NCI-H1417 treated with DMSO at 0.1 percent for 48 hours (cell line): ENCODE results near the gene WDR81.
"Not testable (repeated sequence)": the region's sequence is repeated elsewhere in the genome, so short reads cannot be mapped to it uniquely, and the experiment has no call there.

Experiments
- DNase-seq: peaks from one replicate; lab custom pipeline; 2025; lab: John Stamatoyannopoulos, UW

Gene WDR81

DNA sequence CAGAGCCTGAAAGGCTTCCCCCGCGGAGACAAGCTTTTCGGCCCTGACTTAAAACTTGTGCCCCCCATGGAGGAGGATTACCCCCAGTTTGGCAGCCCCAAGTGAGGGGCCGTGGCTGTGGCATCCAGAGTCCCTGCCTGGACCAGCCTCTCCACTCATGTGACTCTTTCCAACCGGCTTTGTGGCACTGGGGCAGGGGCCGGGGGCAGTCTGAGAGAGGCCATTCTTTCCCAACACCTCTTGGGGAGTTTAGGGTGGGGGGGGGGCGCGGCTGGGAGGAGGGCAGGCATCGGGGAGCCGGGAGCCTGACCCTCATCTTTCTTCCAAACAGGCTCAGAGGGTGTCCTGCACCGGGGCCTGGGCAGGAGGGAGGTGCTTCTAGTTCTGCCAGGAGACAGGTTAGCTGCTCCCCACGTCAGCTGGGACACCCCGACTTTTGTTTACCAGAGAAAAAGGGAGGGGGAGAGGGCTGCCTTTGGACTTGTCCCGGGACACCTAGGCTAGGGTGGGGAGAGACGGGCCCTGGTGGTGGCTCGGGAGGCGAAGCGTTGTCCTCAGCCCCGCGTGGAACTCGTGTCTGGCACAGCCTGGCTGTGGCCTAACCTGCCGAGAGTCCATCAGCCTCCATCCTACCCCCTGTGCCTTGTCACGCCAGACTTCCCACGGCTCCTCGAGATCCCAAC is 30.1 kb downstream of the WDR81 start:
- no peak for DNase-seq

DNA sequence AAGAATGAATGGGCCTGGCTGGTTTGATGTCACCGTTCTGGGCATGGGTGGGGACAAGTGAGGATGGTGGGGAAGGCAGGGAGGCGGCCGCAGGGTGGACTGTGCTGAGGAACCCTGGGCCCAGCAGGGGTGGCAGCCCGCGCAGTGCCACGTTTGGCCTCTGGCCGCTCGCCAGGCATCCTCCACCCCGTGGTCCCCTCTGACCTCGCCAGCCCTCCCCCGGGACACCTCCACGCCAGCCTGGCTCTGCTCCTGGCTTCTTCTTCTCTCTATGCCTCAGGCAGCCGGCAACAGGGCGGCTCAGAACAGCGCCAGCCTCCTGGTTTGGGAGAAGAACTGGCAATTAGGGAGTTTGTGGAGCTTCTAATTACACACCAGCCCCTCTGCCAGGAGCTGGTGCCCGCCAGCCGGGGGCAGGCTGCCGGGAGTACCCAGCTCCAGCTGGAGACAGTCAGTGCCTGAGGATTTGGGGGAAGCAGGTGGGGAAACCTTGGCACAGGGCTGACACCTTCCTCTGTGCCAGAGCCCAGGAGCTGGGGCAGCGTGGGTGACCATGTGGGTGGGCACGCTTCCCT is 30.8 kb downstream of the WDR81 start:
- DNase-seq = no peak

DNA sequence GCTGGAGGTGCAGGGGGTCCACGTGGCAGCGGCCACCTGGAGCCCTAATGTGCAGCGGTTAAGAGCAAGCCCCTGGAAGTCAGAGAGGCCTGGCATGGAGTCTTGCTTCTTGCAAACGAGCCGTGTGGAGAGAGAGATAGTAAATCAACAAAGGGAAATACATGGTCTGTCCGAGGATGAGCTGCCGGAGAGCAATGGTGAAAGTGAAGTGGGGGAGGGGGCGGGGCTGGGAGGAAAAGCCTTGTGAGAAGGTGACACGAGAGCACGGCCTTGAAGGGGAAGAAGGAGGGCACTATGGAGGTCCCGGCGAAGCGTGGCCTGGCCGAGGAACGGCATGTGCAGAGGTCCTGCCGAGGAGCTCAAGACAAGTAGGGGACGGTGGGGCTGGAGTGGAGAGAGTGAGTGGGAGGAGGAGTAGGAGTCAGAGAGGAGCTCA is 31.3 kb downstream of the WDR81 start:
- DNase-seq = no peak

DNA sequence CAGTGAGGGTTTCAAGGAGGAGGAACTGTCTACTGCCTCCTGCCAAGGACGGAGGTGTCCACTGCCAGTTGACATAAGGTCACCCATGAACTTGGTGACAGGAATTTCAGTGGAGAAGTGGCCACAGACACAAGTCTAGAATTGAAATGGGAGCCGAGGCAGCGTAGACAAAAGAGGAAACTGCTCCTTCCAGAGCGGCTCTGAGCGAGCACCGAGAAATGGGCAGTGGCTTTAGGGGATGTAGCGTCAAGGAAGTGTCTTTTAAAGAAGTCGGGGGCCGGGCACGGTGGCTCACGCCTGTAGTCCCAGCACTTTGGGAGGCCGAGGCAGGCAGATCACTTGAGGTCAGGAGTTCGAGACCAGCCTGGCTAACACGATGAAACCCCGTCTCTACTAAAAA is 34.3 kb downstream of the WDR81 start:
- DNase-seq = no peak

DNA sequence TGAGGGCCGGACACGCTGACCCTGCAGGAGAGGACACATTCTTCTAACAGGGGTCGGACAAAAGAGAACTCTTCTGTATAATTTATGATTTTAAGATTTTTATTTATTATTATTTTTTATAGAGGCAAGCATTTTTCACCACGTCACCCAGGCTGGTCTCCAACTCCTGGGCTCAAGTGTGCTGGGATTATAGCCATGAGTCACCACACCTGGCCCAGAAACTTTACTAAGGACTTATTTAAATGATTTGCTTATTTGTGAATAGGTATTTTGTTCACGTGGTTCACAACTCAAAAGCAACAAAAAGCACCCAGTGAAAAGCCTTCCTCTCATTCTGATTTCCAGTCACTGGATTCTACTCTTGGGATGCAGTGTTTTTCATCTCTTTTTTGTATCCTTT is 35.0 kb downstream of the WDR81 start:
- DNase-seq = no peak

DNA sequence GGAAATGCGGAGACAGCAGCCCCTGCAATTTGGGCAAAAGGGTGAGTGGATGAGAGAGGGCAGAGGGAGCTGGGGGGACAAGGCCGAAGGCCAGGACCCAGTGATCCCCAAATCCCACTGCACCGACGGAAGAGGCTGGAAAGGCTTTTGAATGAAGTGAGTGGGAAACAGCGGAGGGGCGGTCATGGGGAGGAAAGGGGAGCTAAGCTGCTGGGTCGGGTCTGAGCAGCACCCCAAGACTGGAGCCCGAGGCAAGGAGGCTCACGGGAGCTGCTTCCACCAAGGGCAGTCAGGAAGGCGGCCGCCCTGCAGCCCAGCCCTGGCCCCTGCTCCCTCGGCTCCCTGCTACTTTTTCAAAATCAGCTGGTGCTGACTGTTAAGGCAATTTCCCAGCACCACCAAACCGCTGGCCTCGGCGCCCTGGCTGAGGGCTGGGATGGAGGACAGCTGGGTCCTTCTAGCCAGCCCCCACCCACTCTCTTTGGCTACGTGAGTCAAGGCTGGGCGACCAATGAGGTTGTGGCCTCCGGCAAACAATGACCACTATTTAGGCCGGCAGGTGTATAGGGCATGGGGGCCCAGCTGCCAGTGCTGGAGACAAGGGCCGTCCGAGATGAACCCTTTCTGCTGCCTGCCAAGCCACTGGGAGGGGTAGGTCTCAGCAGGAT is 37.9 kb downstream of the WDR81 start:
- DNase-seq = no peak

DNA sequence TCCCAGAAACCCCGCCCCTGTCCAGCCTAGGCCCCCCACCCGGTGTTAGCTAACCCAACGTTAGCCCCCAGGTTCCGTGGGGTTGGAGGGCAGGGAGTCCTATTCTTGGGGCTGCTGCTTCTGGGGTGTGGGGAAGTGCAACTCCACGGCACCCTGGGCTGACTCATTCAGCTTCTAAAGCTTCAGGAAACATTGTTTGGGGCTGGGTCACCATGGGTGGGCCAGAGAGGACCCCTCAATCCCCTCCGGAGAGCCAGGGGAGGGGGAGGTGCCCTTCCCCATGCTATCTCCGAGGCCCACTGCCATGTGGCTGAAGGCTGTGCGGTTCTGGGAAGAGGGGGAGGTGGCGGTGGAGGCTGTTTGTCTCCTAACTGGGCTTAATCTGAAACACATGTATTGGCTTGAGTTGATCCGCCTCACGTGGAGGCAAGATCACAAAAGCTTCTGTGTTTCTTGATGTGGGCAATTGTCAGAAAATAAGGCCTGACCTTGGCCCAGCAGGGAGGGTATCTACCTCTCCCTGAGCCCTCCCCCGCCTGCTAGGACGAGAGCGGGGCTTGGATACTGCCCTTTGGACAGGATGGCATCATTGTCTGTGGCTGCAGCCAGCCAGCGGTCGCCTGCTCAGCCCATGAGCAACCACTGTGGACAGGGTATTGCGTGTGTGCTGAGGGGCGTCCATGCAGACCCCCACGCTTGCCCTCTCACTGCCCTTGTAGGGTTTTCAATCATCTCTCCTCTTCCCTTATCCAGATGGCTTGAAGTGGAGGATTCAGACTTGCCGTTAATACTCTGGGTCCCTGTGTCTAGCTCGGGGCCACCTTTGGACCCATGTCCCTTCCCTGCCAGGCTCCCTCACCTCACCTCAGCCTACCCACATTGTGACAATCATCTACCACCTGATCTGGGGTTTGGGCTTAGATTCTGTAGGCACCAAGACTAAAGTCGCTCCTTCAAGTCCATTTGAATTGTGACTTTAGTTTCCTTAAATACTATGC is 38.7 kb downstream of the WDR81 start:
- no peak for DNase-seq

DNA sequence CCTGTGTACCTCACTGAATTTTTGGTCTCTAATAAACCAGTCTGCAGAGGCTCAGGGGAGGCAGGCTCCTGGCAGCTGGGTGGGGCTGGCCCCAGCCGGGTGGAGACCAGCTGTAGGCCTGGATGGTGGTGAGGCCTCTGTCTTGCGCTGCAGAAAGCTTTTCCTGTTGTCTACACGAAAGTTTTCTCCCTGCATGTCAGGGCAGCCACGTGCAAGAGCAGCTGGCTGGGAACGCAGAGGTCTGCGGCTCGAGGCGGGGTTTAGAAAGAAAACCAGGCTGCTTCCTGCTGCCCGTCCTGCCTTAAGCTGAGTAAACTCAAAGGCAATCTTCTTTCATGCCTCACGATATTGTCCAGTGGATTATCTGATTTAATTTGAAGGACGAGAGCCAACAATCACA is 39.8 kb downstream of the WDR81 start:
- DNase-seq = no peak

DNA sequence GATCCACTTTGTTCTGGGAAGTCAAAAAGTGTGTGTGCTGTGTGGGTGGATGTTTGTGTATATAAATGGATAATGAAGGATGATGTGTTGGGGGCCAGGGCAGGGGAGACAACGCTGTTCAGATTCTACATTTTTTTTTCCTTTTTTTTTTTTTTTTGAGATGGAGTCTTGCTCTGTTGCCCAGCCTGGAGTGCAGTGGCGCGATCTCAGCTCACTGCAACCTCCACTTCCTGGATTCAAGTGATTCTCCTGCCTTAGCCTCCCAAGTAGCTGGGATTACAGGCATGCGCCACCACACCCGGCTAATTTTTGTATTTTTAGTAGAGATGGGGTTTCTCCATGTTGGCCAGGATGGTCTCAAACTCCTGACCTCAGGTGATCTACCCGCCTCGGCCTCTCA is 40.2 kb downstream of the WDR81 start:
- not testable (repeated sequence) for DNase-seq

DNA sequence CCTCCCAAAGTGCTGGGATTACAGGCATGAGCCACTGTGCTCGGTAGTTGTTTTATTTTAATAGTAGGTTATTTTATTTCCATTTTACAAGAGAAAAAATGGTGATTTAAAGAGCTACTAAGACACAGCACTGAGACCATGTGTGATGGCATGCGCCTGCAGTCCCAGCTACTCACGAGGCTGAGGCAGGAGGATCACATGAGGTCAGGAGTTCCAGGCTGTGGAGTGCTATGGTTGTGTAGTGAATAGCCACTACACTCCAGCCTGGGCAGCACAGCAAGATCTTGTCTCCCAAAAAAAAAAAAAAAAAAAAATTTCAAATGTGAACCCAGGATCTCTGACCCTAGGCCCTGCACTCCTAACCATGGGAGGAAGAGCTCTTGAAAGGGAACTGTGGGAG is 41.1 kb downstream of the WDR81 start:
- no peak for DNase-seq

DNA sequence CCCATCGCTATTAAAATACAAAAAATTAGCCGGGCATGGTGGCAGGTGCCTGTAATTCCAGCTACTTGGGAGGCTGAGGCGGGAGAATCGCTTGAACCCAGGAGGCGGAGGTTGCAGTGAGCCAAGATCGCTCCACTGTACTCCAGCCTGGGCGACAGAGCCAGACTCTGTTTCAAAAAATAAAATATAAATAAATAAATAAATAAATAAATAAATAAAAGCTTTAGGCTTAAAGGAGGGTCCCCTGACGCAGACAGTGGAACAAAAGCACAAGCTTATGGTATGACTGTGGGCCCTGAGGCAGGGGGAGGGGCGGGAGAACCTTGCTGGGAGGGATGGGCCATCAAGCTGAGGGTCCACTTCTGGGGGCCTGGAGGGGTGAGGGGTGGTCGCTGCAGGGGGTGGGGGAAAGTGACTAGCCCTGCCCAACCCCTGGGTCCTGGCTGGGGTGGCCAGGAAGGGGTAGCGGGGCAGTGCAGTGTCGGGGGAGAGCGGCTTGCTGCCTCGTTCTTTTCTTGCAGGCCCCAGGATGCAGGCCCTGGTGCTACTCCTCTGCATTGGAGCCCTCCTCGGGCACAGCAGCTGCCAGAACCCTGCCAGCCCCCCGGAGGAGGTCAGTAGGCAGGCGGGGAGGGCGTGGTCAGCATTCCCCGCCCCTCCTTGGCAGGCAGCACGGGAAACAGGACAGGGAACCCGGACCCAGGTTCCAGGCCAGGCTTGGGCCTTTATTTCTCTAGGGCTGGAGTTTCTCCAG is 42.1 kb downstream of the WDR81 start:
- DNase-seq = no peak

DNA sequence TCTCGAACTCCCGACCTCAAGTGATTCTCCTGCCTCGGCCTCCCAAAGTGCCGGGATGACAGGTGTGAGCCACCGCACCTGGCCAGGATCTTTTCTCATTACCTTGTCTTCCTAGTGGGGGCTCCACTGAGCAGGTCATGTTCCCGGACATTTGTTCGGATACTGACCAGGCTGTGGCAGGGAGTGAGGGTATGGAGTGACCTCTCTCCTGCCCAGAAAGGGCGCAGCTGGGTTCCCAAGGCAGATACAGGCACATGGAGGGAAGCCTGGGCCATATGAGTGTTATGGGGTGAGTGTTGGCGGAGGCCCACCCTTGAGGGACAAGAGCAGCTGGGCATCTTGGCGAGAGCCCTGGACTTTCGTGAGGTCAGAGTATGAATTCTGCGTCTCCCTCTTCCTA is 42.9 kb downstream of the WDR81 start:
- no peak for DNase-seq

DNA sequence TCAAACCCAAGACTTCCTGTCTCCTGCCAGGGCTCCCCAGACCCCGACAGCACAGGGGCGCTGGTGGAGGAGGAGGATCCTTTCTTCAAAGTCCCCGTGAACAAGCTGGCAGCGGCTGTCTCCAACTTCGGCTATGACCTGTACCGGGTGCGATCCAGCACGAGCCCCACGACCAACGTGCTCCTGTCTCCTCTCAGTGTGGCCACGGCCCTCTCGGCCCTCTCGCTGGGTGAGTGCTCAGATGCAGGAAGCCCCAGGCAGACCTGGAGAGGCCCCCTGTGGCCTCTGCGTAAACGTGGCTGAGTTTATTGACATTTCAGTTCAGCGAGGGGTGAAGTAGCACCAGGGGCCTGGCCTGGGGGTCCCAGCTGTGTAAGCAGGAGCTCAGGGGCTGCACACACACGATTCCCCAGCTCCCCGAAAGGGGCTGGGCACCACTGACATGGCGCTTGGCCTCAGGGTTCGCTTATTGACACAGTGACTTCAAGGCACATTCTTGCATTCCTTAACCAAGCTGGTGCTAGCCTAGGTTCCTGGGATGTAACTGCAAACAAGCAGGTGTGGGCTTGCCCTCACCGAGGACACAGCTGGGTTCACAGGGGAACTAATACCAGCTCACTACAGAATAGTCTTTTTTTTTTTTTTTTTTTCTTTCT is 45.4 kb downstream of the WDR81 start:
- DNase-seq = no peak

DNA sequence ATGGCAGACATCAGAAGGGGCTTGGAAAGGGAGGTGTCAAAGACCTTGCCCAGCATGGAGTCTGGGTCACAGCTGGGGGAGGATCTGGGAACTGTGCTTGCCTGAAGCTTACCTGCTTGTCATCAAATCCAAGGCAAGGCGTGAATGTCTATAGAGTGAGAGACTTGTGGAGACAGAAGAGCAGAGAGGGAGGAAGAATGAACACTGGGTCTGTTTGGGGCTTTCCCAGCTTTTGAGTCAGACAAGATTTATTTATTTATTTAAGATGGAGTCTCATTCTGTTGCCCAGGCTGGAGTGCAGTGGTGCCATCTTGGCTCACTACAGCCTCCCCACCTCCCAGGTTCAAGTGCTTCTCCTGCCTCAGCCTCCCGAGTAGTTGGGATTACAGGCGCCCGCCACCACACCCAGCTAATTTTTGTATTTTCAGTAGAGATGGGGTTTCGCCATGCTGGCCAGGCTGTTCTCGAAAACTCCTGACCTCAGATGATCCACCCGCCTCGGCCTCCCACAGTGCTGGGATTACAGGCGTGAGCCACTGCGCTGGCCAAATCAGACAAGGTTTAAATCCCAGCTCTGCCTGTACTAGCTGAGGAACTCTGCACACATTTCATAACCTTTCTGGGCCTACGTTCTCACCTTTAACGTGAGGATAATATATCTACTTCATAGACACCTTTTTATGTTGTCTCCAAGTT is 48.6 kb downstream of the WDR81 start:
- not testable (repeated sequence) for DNase-seq

DNA sequence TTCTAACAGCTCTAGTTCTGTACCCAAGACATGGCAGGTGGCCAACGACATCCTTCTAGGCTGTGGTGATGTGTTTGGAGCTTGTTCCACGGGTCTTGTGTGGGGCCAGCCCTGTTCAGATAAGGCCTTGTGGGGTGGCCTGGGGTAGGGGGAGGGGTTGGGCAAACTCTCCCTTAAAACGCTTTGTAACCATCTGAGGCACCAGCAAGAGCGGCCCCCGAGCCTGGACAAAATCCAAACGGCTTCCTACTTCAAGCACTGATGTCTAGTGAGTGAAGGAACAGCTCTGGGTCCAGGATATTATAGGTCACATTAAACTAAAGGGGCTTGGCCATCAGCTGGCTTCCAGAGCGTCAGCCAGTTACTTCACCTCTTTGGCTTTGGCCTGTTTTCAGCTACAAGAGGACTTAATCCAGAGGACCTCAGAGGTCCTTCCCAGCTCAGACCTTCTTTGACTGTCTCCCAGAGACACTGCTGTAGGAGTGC is 49.2 kb downstream of the WDR81 start:
- no peak for DNase-seq

DNA sequence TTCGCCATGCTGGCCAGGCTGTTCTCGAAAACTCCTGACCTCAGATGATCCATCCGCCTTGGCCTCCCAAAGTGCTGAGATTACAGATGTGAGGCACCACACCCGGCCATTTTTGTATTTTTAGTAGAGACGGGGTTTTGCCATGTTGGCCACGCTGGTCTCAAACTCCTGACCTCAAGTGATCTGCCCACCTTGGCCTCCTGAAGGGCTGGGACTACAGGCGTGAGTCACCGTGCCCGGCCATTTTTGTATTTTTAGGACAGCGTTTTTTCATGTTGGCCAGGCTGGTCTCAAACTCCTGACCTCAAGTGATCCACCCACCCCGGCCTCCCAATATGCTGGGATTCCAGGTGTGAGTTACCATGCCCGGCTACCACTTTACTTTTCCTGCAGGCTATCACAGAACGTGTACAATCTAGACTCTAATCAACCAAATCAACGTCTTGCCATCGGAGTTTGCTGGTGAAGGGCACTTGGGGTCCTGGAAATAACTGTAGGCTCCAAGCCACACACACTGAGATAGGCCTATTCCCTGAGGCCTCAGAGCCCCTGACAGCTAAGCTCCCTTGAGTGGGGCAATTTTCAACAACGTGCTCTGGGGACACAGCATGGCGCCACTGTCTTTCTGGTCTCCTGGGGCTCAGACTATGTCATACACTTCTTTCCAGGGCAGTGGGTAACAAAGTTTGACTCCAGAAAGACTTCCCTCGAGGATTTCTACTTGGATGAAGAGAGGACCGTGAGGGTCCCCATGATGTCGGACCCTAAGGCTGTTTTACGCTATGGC is 50.1 kb downstream of the WDR81 start:
- no peak for DNase-seq

DNA sequence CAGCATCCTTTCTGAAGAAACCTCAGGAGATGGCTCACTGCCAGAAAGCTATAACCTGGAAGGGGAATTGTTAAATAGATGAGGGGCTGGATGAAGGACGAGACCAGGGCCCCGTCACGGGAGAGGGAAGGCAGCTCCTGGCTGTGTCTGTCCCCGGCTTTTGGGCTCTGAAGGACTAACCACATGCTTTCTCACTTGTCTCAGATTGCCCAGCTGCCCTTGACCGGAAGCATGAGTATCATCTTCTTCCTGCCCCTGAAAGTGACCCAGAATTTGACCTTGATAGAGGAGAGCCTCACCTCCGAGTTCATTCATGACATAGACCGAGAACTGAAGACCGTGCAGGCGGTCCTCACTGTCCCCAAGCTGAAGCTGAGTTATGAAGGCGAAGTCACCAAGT is 51.8 kb downstream of the WDR81 start:
- no peak for DNase-seq

DNA sequence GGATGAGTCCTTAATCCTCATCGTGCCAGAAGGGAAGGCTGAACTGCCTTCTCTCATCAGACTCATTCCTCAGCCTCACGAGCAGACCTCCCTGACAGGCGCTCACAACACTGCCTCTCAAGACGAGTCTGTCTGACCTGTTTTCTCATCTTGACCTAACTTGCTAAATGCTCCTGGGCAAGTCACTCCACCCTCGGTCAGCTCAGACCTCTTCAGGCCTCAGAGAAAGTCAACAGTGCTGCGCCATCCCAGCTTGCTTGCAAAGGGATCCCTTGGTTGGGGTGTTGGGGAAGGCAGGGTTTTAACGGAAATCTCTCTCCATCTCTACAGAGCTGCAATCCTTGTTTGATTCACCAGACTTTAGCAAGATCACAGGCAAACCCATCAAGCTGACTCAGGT is 52.4 kb downstream of the WDR81 start:
- no peak for DNase-seq

DNA sequence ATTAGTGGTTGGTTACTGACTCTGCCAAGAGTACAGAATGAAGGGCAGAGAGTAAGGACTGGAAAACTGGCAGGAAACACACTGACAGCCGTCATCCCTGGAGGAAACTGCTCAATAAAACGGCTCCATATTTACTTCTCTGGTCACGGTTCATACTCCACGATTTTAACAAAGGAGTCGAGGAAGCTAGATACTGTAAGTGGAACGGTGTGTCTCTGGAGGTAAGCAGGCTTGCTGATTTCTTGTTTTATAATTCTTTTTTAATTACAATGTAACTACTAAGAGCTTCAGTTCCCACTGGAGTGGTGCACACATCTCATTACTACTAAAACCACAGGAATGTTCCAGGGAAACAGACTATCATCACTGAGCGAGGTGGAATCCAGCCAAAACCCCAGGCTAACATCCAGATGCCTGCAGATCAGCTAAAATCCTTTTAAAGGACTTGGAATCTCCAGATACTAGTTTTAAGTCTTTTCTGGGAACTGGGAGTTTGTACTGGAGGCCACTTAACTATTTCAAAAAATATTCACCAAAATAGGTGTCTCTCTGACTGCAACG is 55.1 kb downstream of the WDR81 start:
- no peak for DNase-seq
